ENCODE data around the gene FILIP1L.

FILIP1L gene

DNA sequence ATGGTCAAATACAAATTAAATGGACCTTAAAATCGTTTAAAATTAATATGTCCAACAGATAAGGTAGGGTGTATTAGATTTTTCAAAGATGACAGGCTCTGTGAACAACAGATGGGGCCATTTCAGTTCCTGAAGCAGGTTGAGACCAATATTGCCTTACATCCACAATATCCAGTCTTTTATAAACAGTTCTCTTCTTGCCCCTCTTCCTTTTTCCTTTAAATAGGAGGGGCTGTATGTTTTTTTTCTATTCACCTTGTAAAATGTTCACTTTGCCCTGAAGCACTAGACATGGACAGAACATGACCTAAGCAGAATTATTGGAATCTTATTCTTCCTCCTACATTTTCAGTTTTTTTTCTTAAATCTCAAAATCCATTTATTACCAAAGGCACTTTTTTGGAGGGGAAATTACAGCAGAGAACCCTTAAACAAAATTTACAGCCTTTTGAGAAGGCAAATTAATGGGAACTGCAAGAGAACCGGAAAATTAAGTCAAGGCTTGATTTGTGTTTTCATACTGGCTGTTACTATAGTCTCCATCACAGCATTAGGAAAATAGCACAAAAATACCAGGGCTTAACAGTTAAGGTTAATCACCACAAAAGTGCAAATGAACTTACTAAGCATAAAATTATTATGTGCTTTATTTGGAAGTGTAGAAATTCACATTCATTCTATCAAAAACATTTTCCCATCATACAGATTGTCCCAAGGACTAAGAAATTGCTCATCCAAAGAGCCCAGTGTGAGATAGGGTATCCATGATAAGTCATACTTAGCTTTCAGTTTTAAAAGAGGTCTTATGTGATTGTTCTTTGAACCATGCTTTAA, 240.8 kb downstream of the FILIP1L start:
- H3K4me3 ChIP-seq (ENCODE audit: low read depth, low read length) = no peak overlapping the region
- no peak for TF ChIP-seq CTCF (IDR thresholded peaks at IDR 0.05; ENCODE audit: borderline replicate concordance, insufficient read depth, low read depth, low read length)

DNA sequence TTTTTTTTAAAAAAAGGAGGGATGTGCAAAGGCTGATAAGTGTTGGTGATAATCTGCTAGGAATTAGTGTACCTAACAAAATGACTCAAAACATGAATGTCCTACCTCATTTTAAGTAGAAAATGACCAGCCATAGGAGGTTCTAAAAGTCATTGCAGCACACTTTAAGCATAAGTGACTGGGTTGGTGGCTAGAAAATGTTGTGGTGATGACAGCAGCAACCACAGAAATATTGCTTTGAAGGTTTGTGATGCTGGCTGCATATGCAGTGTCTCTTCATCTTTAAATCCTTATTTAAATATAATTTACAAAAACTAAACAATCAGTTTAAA, 241.4 kb downstream of the FILIP1L start:
- H3K4me3 ChIP-seq (ENCODE audit: low read depth, low read length) = no peak overlapping the region
- no peak for TF ChIP-seq CTCF (IDR thresholded peaks at IDR 0.05; ENCODE audit: borderline replicate concordance, insufficient read depth, low read depth, low read length)

DNA sequence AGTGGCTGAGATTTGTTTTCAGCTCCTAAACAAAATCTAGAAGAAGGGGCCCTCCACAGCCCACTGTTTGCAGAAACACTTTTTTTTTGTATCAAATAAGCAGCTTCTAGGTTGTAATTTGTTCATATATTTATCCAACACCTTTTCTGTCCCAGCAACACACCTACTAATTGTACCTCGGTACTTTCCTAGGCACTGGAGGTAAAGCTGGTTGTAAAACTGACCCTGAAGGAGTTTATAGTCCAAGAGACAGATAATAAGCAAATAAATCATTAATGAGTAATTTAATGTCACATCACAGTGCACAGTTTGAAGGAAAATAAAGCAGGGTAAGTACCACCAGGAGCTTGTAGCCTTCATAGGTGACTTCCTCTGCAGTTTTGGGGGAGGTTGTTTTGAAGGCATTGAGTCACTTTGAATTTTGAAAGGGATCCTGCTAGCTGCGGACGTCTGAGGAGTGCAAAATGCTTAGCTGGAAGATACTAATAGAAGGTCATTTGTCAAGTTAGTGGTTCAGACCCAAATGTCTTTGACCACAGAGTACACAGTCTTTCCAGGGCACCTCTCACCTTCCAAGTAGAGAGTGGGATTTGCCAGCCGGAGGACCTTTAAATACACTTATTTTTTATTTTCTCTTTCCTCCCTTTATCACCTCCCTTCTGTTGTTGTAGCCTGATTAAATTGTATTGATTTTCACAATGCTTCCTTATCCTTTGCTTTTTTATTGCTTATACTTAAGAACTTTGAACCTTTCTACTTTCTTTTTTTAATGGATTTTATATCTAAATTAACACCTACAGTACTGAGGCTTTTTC, 242.9 kb downstream of the FILIP1L start:
- TF ChIP-seq CTCF (IDR thresholded peaks at IDR 0.05; ENCODE audit: borderline replicate concordance, insufficient read depth, low read depth, low read length) = no peak
- H3K4me3 ChIP-seq (ENCODE audit: low read depth, low read length) = no peak overlapping the region

DNA sequence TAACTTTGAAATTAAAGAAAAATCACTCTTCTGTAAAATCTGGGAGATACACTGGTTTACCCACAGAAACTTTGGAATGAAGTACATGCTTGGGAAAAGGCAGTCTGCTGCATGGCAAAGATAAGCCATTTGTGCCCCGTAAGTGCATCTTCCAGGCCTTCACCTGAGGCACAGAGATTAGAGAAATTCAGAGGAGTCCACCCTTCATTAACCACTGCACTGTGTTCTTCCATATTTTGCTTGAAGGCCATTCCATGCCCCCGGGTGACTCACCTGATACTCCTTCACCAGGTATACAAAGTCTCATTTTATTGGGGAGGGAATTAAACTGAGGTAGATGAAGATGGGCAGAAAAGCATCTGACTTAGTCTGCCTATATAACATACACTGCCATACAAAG, 243.6 kb downstream of the FILIP1L start:
- H3K4me3 ChIP-seq (ENCODE audit: low read depth, low read length) = no peak overlapping the region

DNA sequence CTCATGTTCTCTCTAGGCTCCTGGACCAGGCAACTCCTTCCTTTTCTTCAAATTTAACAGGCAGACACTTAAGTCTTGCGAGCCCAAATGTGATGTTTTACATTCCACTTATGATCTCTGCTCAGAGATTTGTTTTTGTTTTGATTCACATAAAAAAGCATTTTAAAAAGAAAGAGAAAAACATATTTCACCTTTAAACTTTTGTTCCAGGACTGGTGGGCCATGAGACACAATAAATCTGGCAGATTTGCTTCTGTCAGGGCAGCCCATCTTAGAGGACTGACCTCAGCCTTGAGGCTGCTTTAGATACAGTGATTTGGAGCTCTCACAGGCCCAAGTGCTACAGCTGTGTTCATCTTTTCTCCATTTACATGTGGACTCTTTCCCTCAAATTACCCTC, 244.7 kb downstream of the FILIP1L start:
- H3K4me3 ChIP-seq (ENCODE audit: low read depth, low read length) = no peak overlapping the region
- no peak for TF ChIP-seq CTCF (IDR thresholded peaks at IDR 0.05; ENCODE audit: borderline replicate concordance, insufficient read depth, low read depth, low read length)

More for the DNA sequence above, 243.6 kb downstream of the FILIP1L start:
- no peak for TF ChIP-seq CTCF (IDR thresholded peaks at IDR 0.05; ENCODE audit: borderline replicate concordance, insufficient read depth, low read depth, low read length)

DNA sequence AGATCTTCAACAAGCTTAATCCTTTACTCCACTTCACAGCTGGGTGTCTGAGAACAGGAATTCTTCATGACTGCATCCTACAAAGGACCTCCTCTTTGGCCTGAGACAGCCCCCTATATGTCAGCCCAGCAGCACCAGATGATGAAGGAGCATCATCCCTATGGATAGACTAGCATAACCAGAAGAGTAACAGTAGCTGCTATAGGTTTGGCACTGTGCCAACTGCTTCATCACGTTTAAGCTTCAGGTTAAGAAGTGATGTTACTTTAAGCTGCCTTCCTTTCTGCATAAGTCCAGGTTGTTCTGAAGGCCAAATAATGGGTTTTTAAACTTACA, 246.0 kb downstream of the FILIP1L start:
- no peak overlapping the region for H3K4me3 ChIP-seq (ENCODE audit: low read depth, low read length)
- no peak for TF ChIP-seq CTCF (IDR thresholded peaks at IDR 0.05; ENCODE audit: borderline replicate concordance, insufficient read depth, low read depth, low read length)

All from GM12875 (cell line).